ENCODE data around the gene MCMBP. TPM values are rescaled to one million over a fixed set of nuclear protein-coding genes. Genes with fewer than 3 reads are reported as not detected.

MCMBP gene
- total RNA-seq, 1 donor from 2014 or later: 37.5 TPM

DNA sequence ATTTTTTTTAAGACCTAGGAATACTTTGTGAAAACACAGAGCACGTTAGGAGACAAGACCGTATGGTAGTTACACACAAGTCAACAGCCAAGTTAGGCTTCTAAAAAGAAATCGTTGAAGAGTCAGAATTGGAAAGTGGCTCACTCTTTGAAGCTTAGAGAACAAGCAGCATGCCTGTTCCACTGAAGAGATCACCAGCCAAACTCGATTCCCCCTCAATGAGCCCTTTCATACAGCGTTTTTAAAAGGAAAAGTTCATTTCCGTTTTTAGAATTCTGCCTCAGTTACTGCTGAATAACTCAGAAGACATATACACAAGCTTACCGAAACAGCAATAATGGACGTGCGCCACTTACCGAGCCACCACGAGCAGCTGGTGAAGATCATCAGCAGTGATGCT is 41.0 kb downstream of the MCMBP start:
- no peaks in the 10 kb centered on the region for H3K9me3 Mint-ChIP-seq (ENCODE audit: unreplicated experiment)
- TF ChIP-seq, protein P1, sequence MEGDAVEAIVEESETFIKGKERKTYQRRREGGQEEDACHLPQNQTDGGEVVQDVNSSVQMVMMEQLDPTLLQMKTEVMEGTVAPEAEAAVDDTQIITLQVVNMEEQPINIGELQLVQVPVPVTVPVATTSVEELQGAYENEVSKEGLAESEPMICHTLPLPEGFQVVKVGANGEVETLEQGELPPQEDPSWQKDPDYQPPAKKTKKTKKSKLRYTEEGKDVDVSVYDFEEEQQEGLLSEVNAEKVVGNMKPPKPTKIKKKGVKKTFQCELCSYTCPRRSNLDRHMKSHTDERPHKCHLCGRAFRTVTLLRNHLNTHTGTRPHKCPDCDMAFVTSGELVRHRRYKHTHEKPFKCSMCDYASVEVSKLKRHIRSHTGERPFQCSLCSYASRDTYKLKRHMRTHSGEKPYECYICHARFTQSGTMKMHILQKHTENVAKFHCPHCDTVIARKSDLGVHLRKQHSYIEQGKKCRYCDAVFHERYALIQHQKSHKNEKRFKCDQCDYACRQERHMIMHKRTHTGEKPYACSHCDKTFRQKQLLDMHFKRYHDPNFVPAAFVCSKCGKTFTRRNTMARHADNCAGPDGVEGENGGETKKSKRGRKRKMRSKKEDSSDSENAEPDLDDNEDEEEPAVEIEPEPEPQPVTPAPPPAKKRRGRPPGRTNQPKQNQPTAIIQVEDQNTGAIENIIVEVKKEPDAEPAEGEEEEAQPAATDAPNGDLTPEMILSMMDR (IDR thresholded peaks at IDR 0.05; ENCODE audit: partially characterized antibody, unreplicated experiment): no peak
- DNase-seq: no peak
- no peak overlapping the region for H3K27ac Mint-ChIP-seq (ENCODE audit: unreplicated experiment)
- H3K36me3 Mint-ChIP-seq (ENCODE audit: unreplicated experiment): peaks cover 7% of the 10 kb centered on the region
- no peak overlapping the region for H3K4me3 Mint-ChIP-seq (ENCODE audit: unreplicated experiment)
- H3K27me3 Mint-ChIP-seq (ENCODE audit: unreplicated experiment): no peaks in the 10 kb centered on the region
- H3K4me1 Mint-ChIP-seq (ENCODE audit: low read depth, unreplicated experiment): peaks cover 2% of the 10 kb centered on the region

DNA sequence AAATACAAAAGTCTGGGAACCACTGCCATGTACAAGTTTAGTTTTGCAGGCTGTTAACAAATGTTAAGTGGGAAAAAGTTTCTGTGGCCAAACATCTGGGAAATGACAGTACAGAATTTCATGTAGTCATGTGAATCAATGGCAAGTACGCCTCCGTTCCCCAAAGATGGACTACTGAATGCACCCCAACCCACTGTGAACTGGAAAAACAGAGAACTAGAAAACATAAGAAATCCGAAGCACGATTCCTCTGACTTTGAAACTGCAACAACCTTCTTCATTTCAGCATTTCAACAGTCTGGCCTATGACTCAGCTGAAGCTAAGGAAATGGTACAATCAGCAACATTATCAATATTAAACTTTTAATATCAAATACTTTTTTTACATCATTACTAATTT is 41.8 kb downstream of the MCMBP start:
- peaks cover 2% of the 10 kb centered on the region for H3K27me3 Mint-ChIP-seq (ENCODE audit: unreplicated experiment)
- no peak for DNase-seq
- no peak overlapping the region for H3K27ac Mint-ChIP-seq (ENCODE audit: unreplicated experiment)
- peaks cover 2% of the 10 kb centered on the region for H3K4me1 Mint-ChIP-seq (ENCODE audit: low read depth, unreplicated experiment)
- H3K4me3 Mint-ChIP-seq (ENCODE audit: unreplicated experiment): no peak overlapping the region
- TF ChIP-seq, protein P1 (IDR thresholded peaks at IDR 0.05; ENCODE audit: partially characterized antibody, unreplicated experiment): no peak
- H3K9me3 Mint-ChIP-seq (ENCODE audit: unreplicated experiment): no peaks in the 10 kb centered on the region
- H3K36me3 Mint-ChIP-seq (ENCODE audit: unreplicated experiment): peaks cover 7% of the 10 kb centered on the region

DNA sequence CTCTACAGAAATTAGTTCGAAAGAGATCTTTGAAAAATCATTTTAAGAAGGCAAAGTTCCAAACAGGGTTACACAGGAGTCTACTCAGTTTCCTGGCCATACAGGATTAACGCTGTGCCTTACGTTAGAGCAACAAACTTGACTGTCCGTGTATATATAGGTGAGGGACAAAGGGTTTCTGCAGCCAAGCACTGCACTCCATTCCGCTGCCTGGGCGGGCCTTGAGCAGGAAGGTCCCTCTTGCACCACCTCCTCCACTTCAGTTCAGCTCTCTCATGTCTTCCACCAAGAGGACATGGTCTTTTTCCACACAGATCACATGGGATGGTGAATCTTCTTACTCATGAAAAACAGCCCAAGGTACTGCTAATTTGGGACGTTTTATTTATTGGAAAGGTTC is 43.2 kb downstream of the MCMBP start:
- Mint-ChIP-seq H3K4me1 (ENCODE audit: low read depth, unreplicated experiment) (peaks cover 2% of the 10 kb centered on the region), H3K27ac (ENCODE audit: unreplicated experiment) (no peak overlapping the region), H3K36me3 (ENCODE audit: unreplicated experiment) (peaks cover 7% of the 10 kb centered on the region), H3K9me3 (ENCODE audit: unreplicated experiment) (no peaks in the 10 kb centered on the region), H3K4me3 (ENCODE audit: unreplicated experiment) (no peak overlapping the region), H3K27me3 (ENCODE audit: unreplicated experiment) (peaks cover 3% of the 10 kb centered on the region)
- DNase-seq: no peak
- TF ChIP-seq, protein P1 (IDR thresholded peaks at IDR 0.05; ENCODE audit: partially characterized antibody, unreplicated experiment): no peak

DNA sequence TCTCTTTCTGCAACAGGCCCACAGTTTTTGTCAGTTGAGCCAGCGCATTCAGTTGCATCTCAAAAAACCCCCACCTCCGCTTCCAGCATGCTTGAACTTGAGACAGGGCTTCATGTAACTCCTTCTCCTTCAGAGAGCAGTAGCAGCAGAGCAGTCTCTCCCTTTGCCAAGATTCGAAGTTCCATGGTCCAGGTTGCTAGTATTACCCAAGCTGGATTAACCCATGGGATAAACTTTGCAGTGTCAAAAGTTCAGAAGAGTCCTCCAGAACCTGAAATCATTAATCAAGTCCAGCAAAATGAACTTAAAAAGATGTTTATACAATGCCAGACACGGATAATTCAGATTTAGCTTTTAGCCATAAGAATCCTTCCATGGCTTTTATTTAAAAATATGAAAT is 45.2 kb downstream of the MCMBP start:
- Mint-ChIP-seq H3K4me1 (ENCODE audit: low read depth, unreplicated experiment) (peaks cover 2% of the 10 kb centered on the region), H3K9me3 (ENCODE audit: unreplicated experiment) (no peaks in the 10 kb centered on the region), H3K27me3 (ENCODE audit: unreplicated experiment) (peaks cover 3% of the 10 kb centered on the region), H3K27ac (ENCODE audit: unreplicated experiment) (no peak overlapping the region), H3K36me3 (ENCODE audit: unreplicated experiment) (peaks cover 7% of the 10 kb centered on the region), H3K4me3 (ENCODE audit: unreplicated experiment) (no peak overlapping the region)
- no peak for DNase-seq
- TF ChIP-seq, protein P1 (IDR thresholded peaks at IDR 0.05; ENCODE audit: partially characterized antibody, unreplicated experiment): no peak

DNA sequence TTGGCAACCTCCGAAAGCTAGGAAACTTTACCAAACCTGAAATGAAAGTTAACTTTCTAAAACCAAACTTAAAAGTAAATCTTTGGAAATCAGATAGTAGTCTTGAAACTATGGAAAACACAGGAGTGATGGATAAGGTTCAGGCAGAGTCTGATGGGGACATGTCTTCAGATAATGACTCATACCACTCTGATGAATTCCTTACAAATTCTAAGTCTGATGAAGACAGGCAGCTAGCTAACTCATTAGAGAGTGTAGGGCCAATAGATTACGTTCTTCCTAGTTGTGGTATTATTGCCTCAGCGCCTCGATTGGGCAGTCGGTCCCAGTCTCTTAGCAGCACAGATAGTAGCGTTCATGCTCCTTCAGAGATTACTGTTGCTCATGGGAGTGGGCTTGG is 45.9 kb downstream of the MCMBP start:
- H3K4me1 Mint-ChIP-seq (ENCODE audit: low read depth, unreplicated experiment): peaks cover 2% of the 10 kb centered on the region
- H3K27ac Mint-ChIP-seq (ENCODE audit: unreplicated experiment): no peak overlapping the region
- H3K9me3 Mint-ChIP-seq (ENCODE audit: unreplicated experiment): no peaks in the 10 kb centered on the region
- DNase-seq: no peak
- peaks cover 3% of the 10 kb centered on the region for H3K27me3 Mint-ChIP-seq (ENCODE audit: unreplicated experiment)
- TF ChIP-seq, protein P1 (IDR thresholded peaks at IDR 0.05; ENCODE audit: partially characterized antibody, unreplicated experiment): no peak
- peaks cover 7% of the 10 kb centered on the region for H3K36me3 Mint-ChIP-seq (ENCODE audit: unreplicated experiment)
- no peak overlapping the region for H3K4me3 Mint-ChIP-seq (ENCODE audit: unreplicated experiment)

All from glutamatergic neuron (in vitro differentiated cells).